HG02610 (cell line): ENCODE results near the gene LACC1.

ENCODE experiments used
- ATAC-seq: cut with Tn5 transposase; IDR thresholded peaks from one replicate; pipeline ENCODE4 v1.9.1; 2021; ENCODE audit warnings: mild to moderate bottlenecking, moderate library complexity; ENCODE audit not compliant: unreplicated experiment

Gene LACC1

GRCh38 chr13:43879755-43880181 is at the start of gene LACC1:
LACC1 (plus strand) TSS chr13:43879904; CDS start chr13:43880986, 1,082 bp downstream.
- peak; percentile 55 for ATAC-seq

- no peak for ATAC-seq
Measured at GRCh38 chr13:43830497-43830881, 49.2 kb upstream of the LACC1 start.

GRCh38 chr13:43831088-43831487 is 48.6 kb upstream of the LACC1 start:
- no peak for ATAC-seq

- ATAC-seq: no peak
Measured at GRCh38 chr13:43835701-43836100, 44.0 kb upstream of the LACC1 start.

GRCh38 chr13:43838909-43839308 is 40.8 kb upstream of the LACC1 start:
- ATAC-seq: no peak

GRCh38 chr13:43846496-43847158 is 33.1 kb upstream of the LACC1 start:
- ATAC-seq: no peak

GRCh38 chr13:43848001-43848649 is 31.6 kb upstream of the LACC1 start:
- no peak for ATAC-seq

- no peak for ATAC-seq
Measured at GRCh38 chr13:43850873-43851272, 28.8 kb upstream of the LACC1 start.

- no peak for ATAC-seq
Measured at GRCh38 chr13:43852923-43853404, 26.7 kb upstream of the LACC1 start.

- ATAC-seq: no peak
Measured at GRCh38 chr13:43861863-43862262, 17.8 kb upstream of the LACC1 start.

GRCh38 chr13:43864921-43865320 is 14.8 kb upstream of the LACC1 start:
- ATAC-seq: no peak

- ATAC-seq: no peak
Measured at GRCh38 chr13:43865892-43866291, 13.8 kb upstream of the LACC1 start.

- ATAC-seq: no peak
Measured at GRCh38 chr13:43872181-43872580, 7.5 kb upstream of the LACC1 start.

- ATAC-seq: no peak
Measured at GRCh38 chr13:43874504-43875092, 5.1 kb upstream of the LACC1 start.

- no peak for ATAC-seq
Measured at GRCh38 chr13:43876366-43876765, 3.3 kb upstream of the LACC1 start.

GRCh38 chr13:43877326-43877725 is 2.4 kb upstream of the LACC1 start:
- ATAC-seq: no peak

GRCh38 chr13:43877766-43878165 is 1.9 kb upstream of the LACC1 start:
- ATAC-seq: no peak

- peak; percentile 79 for ATAC-seq
Measured at GRCh38 chr13:43878892-43879754, 581 bp upstream of the LACC1 start, which contains the start of gene CCDC122. CCDC122 (minus strand) TSS chr13:43879740; CDS start chr13:43869376, 10,364 bp downstream.

GRCh38 chr13:43880214-43880855 is 631 bp downstream of the LACC1 start:
- ATAC-seq: no peak

GRCh38 chr13:43880926-43881325 is 1.2 kb downstream of the LACC1 start:
- no peak for ATAC-seq

GRCh38 chr13:43881580-43881979 is 1.9 kb downstream of the LACC1 start:
- no peak for ATAC-seq
